ENCODE results near the gene CREB5.

Gene CREB5

DNA sequence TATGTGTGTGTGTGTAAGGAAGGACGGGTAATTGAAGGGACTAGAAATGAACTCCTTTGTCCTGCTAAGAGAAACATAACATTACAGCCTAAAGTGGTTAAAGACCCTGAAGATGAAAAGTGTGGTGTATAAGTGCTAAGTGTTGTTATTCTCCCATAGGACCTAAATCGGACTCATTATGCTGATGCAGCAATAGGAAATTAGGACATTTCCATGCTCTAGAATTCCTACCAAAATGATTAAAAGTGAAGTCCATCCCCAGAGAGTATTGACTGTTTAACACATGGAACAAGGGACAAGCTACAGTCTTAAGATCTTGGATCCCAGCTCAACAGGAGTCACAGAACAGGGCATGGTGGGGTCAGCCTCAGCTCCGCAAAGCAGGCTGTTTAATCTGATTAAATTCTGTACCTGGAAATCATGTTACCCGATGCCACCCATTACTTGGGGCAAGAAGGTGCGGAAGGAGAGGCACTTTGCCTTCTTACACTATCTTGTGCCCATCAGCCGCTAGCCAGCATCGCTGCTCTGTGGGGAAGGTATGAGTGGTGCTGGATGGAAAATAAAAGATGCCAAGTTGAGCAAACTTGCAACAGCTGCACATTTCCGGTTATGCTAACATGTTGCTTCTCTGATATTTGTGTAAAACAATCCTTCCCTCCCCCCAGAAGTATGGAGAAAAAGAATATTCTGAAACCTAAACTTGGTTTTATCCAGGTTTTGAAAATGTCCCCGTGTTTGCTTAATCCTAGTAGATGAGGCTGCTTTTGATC lies 100.5 kb downstream of the CREB5 start:
- no peak for DNase-seq (ENCODE audit: low read depth in 3 of 3)

DNA sequence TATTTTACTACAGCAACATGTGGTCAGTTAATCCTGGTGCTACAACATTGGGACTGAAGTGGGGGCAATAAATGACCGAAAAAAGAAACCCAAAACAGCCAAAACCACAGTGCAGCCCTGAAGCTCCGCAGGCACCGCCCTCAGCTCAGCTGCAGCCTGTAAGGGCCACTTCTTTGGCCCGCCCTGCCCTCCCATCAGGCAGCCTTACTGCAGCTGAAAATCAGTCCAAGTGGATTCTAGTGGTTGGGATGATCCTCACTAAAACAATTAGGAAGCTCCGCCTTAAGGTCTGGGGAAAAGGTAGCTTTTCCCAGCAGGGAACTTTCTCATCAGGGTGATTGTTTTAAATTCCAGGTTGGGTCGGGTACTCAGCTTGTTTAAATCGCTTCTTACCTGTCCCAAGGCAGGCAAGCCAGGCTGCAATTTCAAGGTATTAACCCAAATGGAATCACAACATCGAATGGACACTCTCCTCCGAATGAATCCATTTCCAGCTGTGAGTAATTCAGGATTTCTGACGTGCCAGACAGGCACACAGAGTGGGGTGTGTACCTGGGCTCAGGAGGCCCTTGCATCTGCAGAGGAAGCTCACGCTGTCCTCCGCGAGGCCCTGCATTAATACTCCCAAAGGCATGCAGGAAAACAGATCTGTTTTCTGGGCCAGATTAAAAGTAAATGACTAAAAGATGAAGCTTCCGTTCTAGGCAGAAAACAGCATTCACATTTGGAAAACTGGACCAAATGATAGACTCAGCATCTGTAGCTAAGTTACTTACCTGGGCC lies 104.3 kb downstream of the CREB5 start:
- DNase-seq (ENCODE audit: low read depth in 3 of 3), result no peak

DNA sequence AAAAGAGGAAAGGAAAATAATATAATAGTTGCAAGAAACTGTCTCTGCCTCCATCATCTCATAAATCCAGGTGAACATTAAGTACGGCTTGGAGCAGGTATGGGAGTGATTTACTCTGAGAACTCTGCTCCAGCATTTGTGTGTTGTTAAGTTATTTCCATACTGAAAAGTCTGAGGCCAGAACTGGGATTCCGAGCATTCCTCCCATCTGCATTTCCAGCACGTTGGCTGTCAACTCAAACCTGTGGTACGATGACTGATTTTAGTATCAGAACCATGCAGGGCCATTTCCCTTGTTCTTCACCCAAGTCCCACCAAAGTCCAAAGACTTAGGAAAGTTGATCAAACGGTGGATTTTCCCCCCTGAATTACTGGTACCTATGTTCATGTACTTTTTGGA lies 104.9 kb downstream of the CREB5 start:
- no peak for DNase-seq (ENCODE audit: low read depth in 3 of 3)

DNA sequence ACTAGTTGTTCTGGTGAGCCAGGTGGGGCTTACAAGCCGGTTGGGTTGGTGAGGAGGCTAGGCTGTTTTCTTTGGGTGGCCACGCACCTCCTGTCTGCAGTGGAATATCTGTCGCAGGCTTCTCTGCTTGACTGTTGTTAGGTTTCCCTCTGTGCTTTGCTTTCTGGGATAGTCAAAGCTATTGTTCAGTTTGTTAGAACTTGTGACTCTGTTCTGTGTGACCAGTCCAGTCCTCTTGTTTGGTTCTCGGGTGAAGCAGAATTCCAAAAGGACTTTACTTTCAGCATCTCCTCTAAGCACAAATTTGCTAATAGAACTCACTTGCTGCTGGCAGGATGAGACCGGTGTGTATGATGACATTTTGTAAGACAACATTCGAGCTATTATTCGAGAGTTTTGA lies 105.3 kb downstream of the CREB5 start:
- no peak for DNase-seq (ENCODE audit: low read depth in 3 of 3)

DNA sequence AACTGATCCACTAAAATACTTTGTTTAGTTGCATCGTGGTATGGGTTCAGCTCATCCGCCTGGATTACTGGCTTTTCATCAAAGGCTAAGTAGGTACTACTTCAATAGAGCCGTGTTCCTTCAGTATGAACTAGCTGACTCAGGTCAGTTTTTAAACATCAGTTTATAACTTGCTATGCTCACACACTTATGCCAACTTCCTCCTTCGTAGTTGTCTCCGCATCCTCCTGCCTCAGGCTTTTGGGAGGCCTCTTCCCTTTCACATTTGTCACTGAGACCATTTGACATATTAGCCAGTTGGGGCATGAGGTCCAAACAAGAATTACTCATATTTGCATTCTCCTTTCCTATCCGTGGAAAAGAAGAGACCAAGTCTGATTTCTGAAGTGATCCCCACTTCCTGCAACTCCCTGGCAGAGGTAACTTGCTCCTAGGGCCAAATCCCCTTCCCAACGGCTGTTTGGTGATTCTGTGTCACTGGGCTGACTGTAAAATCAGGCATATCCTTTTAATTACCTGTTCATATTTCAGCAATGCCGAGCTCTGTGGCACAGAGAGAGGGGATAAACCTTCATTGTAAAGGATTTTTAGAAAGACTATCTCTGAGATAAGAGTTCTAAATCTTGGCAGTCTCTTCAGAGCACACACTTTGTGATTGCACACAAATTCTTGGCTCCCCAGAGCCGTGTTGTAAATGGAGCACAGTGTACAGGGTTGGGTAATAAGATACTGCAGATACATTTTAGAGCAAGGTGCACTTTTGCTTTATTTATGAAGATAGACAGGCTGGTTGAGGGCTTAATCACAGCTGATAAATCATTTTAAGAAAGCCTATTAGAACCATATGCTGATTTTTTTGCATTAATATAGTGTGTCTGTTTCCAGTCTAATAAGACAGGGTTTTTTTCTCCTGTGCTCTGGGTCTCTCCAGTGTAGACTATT lies 108.0 kb downstream of the CREB5 start:
- DNase-seq (ENCODE audit: low read depth in 3 of 3), result no peak

DNA sequence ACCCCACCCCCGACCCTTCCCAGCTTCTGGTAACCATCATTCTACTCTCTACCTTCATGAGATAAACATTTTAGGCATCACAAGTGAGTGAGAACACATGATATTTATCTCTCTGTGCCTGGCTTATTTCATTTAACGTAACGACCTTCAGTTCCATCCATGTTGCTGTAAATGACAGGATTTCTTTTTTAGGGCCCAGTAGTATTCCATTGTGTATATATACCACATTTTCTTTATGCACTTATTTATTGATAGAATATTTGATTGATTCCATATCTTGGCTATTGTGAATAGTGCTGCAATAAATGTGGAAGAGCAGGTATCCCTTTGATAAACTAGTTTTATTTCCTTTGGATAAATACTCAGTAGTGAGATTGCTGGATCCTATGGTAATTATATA lies 112.7 kb downstream of the CREB5 start:
- no peak for DNase-seq (ENCODE audit: low read depth in 3 of 3)

DNA sequence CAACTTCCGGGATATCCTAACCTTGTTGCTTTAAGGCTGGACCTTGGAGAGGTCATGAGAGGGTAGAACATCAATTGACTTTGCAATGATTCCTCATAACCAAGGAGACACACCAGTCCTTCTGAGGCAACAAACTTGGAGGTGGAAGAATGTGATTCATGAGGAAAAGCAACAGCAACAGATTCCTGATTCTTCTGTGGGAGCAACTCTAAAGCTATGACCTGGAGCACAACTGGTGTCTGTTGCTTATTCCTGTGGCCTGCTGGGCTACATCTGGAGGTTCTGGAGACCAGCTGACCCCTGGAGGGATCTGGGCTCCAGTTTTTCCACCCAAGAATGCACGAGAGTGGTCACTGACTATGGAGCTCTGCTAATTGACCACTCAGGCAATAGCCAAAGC lies 116.6 kb downstream of the CREB5 start:
- DNase-seq (ENCODE audit: low read depth in 3 of 3), result no peak

DNA sequence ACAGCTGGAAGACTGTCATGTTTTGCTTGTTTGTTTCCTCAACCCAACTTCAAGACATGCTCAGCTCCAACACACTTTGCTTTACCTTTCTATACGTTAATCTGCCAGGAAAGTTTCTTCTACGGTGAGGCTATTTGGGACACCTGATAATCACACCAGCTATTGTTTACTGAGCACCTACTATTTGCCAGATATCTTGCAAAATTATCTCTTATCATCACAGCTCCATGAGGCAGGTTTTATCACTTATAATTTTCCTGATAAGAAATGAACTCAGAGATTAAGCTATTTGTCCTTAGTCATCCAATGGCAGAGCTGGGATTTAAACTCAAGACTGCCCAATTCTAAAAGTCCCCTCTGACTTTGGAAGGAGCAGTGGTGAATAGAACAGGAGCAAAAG lies 117.4 kb downstream of the CREB5 start:
- no peak for DNase-seq (ENCODE audit: low read depth in 3 of 3)

DNA sequence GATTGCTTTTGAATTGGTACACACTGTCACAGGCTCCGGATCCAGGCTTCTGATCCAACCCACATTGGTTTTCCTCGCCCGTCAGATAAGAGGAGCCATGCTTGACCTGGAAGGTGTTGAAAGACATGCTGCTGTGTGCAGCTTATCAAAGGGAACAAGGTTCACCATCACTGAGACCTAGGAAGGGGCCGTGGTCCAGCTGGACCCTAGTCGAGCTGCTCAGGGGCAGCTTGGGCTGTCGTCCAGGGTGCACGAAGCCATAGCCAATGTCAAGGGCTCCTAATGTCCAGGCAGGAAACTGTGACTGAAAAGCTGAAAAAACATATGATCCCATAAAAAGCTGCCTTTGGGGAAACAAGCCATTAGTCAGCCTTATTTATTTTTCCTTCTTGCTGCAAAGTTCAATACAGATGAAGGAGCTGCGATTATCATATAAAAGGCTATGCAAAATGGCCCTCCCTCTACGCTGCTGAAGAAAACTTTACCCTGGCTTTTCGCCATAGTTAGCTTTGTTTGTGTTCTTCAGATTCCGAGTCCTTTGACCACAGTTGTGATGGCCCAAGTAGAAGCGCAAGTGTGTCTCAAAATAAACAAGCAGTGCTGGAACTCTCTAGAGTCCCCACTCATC lies 118.0 kb downstream of the CREB5 start:
- no peak for DNase-seq (ENCODE audit: low read depth in 3 of 3)

DNA sequence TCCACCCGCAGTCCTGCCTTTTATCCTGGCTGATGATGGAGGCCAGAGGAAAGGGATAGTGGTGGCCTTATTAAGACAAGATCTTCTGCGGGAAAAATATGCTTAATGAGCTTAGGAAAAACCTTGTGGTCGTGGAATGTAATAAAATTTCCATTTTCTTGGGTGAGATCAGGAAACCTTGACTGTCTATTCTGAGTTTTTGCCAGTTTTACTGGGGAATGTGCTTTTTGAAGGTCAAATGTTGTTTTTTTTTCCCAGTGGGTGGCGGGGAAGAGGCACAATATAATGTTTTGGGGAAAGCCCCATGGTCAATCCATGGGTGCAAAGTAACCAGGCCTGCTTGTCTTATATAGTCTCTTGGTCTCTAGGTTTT lies 118.5 kb downstream of the CREB5 start:
- no peak for DNase-seq (ENCODE audit: low read depth in 3 of 3)

DNA sequence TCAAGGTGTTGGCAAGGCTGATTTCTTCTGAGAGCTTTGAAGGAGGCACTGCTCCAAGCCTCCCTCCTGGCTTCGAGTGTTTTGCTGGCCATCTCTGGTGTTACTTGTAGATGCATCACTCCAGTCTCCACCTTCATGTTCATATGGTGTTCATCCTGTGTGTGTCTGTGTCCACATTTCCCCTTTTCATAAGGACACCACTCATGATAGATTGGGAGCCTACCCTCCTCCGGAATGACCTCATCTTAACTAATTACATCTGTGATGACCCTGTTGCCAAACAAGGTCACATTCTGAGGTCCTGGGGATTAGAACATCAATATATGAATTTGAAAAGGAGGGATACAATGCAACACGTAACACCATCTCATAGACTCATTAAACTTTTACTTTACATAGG lies 119.0 kb downstream of the CREB5 start:
- DNase-seq (ENCODE audit: low read depth in 3 of 3), result no peak

DNA sequence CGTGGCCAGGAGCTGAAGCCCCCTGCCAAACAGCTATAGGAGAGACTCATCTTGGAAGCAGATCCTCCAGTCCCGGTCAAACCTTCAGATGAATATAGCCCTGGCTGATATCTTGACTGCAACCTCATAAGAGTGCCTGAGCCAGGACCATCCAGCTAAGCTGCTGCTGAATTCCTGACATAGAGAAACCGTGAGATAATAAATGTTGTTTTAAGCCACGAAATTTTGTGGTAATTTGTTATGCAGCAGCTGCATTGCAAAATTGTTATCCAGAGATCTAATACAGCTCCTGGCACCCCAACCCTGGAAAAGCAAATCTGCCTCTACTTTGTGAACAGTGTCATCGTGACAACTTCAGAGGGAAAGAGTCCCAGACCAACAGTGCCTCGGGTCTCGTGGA lies 119.9 kb downstream of the CREB5 start:
- no peak for DNase-seq (ENCODE audit: low read depth in 3 of 3)

DNA sequence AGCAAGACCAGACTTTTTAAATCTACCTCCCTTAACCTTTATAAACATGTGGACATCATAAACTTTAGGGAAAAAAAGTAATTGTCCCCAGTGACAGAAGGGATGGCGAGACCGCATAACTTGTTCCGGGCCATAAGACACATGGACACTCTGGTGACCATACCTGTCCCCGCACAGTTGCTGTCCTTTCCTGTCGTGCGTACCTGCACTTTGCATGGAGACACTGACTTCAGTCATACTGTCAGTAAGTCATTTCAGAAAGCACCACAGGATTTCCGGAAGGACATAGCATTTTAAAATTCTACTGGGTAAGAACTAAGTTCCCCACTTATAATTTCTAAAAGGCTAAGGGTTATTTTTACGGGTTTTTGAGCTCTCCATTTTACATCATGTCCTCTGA lies 120.9 kb downstream of the CREB5 start:
- DNase-seq (ENCODE audit: low read depth in 3 of 3), result no peak

DNA sequence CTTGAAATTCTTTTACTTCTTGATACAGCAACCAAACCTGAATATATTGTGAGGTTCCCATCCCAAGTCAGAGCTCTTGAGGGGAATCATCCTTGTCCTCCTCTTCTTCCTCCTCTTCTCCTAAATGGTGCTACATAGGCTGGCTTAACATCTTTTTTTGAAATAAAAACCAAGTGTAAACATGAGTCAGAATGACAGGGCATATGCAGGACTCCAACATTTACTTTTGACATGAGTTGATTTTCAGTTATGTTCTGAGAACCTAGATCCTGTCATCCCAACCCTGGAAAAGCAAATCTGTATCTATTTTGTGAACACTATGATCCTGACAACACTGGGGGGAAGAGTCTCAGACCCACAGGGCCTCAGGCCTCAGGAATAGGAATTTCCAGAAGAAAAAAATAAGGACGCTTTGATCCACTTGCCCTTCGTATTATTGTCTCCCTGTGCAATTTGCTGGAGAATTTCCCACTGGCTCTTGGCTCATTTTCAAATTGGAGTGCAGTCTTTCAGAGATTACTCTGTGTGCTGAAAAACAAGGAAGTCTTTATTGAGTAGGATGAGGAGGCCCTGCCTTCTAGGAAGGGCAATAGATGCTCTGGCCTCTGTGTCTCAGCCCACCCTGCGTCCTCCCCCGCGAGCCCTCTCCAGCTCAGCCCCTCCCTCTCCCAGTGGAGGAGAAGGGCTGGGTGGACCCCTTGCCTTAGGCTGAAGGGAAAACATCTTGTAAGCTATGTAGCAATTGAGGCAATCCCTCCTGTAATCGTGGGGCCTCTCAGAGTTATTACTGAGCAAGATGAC lies 121.6 kb downstream of the CREB5 start:
- no peak for DNase-seq (ENCODE audit: low read depth in 3 of 3)

DNA sequence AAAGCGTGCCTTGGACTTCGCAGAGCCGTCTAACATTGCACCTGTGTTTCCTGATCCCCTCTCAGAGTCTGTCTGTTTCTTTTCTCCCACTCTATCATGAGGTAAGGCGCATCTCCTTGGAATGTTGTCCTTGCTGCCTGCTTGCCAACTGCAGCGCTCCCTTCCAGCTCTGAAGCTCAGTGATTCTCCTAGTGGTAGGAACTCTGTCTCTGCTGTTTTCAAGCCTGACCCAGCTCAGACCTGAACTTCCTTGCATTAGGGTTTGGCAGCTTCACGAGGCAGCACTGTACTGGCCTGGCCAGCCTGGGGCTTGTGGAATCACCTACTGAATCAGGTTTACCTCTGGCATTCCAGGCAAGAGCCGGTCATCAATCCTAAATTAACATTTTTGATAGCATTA lies 123.9 kb downstream of the CREB5 start:
- no peak for DNase-seq (ENCODE audit: low read depth in 3 of 3)

DNA sequence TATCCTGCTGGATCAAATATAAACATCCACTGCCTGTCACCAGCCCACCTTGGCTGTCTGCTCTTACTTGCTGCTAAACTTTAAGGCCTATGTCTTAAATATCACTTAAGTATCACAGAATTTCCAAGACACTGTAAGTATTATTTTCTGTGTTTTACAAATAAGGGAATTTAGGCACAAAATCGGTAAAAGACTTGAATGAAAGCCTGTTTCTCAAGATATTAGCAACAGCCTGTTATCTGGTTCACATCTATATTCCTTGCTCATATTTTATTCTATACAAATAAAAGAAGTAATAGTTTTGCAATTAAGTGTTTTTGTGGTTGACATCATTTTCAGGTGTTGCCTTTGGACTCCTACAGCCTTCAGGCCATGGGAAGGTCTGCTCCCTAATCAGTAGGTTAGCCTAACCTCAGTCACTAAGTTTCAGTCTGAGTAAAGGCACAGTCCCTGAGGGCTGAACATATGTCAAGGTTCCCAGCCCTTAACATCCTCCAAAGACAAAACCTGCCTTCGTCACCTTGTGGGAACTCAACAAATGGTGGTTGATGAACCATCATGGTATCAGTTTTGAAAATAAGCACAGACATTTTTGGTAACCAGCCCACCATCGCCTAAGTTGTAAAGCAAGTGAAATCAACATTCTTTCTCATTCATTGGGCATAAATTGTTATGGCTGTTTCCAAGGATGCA lies 127.1 kb downstream of the CREB5 start:
- DNase-seq (ENCODE audit: low read depth in 3 of 3), result no peak

DNA sequence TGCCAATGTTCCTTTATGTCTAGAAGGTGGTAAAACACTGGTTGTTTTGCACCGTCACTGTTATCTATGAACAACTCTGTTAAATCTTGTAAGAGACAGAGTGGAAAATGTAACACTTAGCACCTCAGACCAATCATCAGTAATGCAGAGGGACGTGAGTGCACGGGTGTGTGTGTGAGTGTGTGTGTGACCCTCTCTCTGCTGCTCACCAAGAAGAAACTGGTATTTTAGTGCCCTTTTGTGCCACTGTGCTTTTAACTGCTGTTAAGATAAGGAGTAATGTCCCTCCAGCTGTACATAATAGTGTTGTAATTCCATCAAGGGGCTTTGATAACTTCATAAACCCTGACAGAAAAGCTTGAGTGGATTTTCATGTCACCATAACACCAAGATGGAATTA lies 130.1 kb downstream of the CREB5 start:
- no peak for DNase-seq (ENCODE audit: low read depth in 3 of 3)

DNA sequence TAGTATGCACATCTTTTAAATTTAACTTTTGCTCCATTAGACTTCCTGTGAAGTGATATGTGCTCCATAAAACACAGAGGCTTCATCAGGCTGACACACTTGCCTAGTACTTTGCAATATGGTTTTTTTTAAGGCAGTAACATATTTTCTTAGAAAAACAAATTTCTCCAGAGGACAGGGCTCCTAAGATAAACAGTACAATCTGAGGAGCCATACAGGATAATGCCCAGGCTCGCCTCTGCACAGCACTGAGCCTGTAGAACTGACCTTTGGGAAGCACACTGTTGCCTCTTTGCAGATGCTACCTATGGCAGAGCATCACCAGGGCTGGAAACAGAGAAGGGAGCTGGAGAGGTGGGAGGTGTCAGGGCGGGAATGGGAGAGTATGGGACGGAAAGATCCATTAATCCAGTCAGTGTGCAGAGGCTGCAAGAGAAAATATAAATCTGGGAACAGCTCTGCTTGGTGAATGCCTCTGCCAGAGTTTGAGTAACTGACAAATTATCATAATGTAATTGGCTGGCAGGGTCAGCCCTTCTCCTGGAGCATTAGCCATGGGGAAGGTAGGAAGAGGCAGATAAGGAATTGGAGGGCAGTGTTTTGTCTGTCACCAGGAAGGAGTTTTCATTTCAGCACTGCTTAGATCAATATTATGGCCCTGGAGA lies 132.3 kb downstream of the CREB5 start:
- no peak for DNase-seq (ENCODE audit: low read depth in 3 of 3)

DNA sequence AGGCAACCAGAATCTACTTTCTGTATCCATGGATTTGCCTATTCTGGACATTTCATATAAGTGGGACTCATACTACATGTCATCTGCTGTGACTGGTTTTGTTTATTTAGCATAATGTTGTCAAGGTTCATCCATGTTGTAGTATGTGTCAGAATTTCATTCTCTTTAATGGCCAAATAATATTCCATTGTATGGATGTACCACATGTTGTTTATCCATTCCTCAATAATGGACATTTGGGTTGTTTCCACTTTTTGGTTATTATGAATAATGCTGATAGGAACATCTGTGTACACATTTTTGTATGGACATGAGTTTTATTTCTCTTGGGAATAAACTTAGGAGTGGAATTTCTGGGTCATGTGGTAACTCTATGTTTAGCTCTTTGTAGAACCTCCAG lies 133.7 kb downstream of the CREB5 start:
- no peak for DNase-seq (ENCODE audit: low read depth in 3 of 3)

DNA sequence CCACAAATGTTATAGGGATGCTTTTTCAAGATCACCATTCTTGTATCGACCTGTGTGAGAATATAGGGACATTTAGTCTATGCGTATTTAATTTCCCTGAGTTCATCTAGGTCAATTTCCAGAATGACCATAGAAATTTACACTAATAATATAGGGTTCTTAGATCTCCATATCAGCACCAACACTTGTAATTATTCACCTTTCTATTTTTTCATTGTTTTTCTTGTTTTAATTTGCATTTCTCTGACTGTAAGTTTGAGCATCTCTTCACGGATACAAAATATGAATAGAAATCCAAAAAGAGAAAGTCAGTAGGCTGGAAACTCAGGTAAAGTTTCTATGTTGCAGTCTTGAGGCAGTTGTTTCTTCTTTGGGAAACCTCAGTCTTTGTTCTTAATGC lies 134.8 kb downstream of the CREB5 start:
- no peak for DNase-seq (ENCODE audit: low read depth in 3 of 3)

All from stimulated activated CD4-positive, alpha-beta T cell treated with anti-CD3 and anti-CD28 coated beads, TNF-alpha, amount 100 ng/mL, for 4 hours (primary cell).